SH-SY5Y (cell line): ENCODE results near the gene CMSS1.

Experiments
- GATA2 ChIP-seq: IDR thresholded peaks from 2 replicates; pipeline ENCODE4 v1.6.1; 2011; ENCODE audit warnings: mild to moderate bottlenecking, low read depth, low read length
- GATA3 ChIP-seq: IDR thresholded peaks from 2 replicates; pipeline ENCODE4 v1.6.1; 2011; ENCODE audit warnings: low read depth, mild to moderate bottlenecking, low read length, moderate library complexity

The CMSS1 gene

DNA sequence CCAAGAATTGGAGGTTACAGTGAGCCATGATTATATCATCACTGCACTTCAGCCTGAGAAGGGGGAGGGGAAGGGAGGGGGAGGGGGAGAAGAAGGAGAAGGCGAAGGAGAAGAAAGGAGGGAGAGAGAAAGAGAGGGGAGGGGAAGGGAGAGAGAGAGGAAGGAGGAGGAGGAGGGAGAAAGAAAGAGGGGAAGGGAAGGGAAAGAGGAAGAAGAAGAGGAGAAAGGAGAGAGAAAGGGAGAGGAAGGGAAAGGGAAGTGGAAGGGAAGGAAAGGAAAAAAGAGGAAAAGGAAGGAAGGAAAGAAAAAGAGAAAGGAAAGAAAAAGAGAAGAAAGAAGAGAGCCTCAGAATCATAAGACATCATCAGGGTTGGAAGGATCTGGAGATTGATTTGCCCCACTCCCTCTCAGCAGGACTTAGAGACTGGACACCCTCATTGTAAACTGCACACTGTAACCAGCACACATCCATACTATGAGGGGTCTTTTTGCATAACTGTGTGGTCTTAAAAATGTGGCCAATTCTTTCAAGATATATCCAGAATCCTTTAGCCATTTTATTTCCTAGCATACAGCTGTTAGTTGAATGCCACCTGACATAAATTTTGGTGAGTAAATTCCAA, 130.9 kb downstream of the CMSS1 start:
- TF ChIP-seq GATA2 (no peak), GATA3 (no peak)

DNA sequence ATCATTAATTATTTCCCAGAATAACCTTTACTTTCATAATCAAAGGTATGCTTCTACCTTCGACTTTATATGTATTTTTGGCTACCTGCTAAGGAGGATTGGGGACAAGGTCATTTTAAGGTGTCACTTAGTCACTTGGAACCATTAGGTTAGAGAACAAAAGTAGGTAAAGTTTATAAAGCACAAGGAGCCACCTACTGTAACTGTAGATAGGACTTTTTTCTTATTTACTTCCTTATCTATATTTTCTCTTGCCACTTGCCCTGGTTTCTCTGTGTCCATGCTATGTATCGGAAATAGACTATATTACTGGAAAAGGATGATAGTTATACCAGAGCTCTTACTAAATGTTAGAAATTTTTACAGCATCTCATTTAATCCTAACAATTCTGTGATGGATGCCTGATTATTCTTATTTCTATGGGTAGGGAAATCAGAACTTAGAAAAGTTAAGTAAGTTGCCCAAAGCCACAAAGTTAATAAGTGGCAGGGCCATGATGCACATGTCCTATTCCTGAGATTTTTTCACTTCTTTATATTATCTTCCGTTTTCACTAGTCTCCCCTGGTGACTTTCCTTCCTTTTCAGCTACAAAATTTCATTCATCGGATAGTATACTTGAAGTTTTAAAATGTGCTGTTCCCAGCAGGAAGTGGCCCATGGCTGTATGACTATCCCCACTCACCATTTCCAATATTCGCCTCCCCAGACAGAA, 132.5 kb downstream of the CMSS1 start:
- TF ChIP-seq GATA3 (no peak), GATA2 (no peak)

DNA sequence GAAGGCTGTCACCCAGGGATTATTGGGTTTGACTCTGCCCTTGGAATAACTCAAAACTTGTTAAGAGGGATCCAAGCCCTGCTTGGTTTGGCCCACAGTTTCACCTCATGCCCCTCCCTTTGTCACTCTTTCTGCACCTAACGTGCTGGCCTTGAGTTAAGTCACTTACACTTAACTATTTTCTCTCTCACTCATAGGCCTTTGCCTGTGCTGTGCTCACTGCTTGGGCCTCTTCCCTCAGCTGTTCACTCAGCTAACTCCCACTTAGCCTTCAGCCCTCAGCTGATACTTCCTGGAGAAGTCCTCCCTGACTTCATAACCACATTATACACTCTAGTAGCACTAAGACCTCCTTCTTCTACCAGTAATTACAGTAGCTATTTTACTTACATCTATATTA, 133.3 kb downstream of the CMSS1 start:
- no peak for TF ChIP-seq GATA2
- no peak for TF ChIP-seq GATA3

DNA sequence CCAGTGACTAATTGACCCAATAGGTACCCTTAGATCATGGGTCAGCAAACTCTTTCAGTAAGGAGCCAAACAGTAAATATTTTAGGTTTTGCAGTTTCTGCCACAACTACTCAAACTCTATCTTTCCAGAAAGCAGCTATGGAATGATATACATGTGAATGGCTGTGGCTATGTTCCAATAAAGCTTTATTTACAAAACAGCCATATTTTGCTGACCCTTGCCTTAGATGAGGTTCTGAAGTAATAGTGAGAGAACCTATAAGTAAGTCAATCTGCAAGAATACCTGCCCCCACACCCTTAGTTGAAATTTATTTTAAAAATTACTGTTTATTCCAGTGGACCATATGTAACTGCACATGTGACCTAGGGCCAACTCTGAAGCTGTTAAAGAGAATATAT, 134.0 kb downstream of the CMSS1 start:
- TF ChIP-seq GATA2 (no peak), GATA3 (no peak)

DNA sequence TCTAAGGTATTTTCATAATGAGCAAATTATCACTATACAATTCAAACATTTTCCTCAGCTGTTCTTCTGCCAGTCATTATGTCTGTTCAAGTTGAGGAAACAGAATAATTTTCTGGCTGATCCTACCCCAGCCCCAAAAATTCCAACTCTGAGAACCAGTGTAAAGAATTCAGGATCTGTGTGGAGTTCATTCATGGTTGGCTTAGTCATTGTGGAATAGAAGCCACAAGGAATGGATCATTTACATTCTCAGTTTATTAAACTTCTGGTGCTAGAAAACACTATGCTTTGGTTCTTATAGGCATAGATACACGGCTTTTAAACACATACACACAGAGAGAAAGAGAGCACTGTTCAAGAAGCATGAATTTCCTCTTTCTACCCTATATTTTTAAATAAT, 134.6 kb downstream of the CMSS1 start:
- TF ChIP-seq GATA2 (no peak), GATA3 (no peak)

DNA sequence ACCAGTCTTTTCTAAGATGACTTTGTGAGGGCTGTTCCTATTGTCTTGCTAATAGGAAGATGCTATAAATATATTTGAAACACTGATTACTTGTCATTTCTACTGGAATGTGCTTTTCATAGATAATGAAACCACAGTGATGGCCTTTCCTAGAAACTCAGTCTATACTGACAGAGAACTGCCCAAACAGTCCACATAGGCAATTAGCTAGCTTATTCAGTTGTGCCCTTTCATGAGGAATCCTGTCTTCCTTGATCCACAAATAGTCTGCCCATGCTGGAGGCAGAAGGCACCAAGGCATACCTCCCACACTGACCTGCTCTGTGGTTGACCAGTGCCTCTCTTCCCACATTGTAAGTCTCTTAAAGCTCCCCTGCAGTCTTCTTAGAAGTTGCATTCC, 135.9 kb downstream of the CMSS1 start:
- no peak for TF ChIP-seq GATA2
- TF ChIP-seq GATA3, result no peak

DNA sequence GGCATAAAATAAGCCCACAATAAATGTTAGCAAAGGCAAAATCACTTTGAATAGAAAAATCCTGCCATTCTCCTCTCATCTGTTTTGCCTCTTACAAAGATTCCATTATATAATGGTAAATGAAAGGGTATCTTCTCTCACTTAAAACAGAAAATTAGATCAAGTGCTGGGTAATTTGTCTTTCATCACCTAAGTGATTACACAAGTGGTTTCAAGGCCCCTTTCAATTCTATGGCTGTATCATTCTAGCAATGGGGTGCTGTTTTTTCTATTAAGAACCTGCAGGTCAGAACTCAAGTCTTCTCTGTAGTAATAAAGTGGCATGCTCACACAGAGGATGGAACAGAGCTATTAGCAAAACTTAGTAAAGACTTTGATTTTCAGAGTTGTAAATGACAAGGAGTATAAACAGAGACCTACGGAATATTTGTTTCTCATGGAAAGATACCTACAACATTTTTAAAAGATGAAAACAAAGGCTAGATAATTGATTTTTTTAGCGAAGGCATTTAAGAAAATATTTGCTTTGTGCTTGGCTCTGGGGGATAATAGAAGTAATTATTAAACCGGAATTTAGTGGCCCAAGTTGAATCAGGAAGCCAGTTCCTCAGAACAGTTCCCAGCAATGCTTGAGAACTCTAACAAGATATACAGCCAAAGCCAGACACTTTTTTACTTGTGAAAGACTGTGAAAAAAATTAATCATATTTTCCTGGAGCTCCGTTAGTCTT, 137.4 kb downstream of the CMSS1 start:
- TF ChIP-seq GATA3 (no peak), GATA2 (no peak)

DNA sequence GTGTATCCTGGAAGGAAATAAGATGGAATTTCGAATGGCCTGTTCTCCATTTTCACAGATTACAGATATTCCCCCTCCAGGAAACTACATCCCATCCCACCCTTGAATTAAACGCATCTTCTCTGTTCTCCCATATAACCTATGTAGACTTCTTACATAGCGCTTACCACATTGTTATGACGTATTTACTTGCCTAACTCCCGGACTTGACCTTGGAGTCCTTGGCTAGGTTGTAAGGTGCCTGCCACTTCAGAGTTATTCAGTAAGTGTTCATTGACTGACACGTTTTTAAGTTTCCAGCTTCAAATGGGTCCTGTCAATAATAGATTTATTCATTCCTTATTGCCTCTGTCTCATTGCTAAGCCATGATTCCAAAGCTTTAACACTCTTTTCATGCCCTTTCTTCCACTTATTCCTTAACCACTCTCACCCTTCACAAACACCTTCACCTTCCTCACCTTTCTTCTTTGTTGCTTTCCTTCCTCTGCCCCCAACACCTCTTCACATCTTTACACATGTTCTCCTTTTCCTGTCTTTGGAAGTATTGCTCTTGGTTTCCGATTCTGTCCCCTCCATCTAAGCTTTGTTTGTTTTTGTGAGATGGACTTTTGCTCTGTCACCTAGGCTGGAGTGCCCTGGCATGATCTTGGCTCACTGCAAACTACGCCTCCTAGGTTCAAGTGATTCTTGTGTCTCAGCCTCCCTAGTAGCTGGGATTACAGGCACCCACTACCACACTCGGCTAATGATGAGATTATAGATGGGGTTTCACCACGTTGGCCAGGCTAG, 138.3 kb downstream of the CMSS1 start:
- TF ChIP-seq GATA2 (no peak), GATA3 (no peak)

DNA sequence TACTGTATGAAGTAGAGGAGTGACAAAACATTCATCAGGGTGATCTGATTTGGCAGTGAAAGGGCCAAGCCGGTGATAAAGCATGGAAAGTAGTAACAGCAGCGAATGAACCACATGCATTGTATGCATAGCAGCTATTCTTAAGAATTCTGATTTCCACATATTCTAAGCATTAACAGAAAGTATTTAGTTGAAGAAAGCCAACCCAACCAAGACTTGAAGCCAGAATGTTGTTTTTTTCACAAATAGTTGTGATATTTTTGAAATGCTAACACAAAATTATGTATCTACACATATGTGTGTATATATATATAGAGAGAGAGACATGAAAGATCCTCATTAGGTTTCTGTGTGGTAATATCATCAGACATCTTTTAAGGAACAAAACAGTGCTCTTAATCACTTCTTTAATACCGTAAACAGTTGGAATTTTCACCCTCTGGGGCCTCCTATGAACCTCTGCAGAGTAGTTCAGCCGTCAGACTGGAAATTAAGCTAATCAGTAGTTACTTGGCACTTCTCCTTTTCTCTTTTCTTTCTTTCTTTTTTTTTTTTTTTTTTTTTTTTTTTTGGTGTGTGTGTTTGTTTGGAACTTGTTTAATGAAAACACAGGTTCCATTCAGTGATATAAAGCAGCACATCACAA, 139.6 kb downstream of the CMSS1 start:
- no peak for TF ChIP-seq GATA2

DNA sequence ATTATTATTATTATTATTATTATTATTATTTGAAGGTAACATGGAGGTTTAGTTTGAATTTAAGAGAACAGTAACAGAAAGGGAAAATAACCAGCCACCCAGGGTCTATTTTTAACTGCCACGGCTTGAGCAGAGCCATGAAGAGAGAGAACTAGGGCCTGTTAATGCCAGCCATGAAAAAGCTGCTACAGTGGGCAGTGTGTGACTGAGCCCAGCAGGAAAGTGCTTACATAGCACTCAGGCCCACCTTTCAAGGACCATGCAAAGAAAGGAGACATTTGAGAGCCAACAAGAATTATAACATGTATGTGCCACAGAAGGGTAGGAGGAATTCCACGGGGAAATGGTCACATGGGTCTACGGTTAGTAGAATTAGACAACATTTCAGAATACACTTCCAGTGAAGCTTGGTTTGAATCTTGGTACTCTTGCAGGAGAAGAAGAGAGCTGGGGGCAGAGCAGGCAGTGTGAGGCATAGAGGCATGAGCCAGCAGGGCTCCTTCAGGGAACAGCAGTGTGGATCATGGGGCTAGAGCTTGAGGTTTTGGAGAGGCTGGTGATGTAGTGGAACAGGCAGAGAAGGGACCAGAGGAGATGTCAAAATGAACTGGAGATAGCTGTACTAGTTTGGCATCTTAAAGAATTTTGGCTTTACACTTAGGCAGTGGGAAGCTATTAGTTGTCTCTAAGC, 140.7 kb downstream of the CMSS1 start:
- TF ChIP-seq GATA2, result no peak
- no peak for TF ChIP-seq GATA3

DNA sequence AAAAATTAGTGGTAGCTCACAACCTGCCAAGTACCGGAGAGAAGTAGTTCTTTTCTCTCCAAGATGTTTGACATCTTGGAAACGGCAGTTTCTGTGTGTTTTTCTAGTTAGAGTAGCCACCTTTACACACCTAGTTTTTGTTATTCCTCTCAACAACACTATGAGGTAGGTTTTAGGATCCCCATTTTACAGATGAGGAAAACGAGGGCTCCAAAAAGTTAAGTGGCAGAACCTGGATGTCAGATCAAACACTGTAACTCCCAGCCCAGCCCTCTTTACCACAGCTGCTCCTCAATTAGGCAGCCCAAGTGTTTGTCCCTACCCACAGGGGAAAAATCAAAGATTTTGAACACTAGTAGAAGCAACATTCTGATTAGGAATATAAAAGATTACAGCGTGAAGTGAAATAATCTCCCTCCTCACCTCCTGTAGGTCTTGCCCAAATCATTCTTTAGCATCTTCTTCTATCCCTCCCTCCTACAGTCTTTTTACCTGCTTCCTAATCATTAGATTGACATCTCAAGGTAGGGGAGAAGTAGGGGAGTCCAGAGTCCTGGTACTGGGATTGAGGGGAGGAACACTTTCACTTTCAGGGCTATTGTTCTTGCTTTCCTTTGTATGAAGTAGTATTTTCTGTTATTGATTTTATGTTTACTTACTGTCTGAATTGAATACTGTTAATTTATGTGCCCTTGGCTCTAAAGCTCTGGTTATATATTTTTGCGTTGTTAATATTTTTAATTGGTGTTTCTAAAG, 142.6 kb downstream of the CMSS1 start:
- TF ChIP-seq GATA2 (no peak), GATA3 (no peak)

DNA sequence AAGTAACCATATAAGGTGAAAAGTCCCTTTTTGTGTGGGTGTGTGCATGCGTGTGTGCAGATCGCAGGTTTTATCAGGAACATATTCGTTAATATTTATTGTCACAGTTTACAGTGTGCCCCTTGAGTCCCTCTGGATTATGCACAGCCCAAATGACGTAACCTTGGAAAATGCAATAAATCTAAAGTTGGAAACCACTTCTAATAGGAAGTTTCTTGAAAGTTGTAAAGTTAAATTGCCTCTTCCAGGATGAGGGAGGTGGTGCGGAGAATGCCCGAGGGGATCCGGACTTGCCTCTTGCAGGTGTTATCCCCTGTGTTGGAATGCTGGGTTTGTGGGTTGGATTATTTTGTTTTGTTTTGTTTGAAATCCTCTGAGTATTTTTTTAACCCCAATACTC, 143.3 kb downstream of the CMSS1 start:
- no peak for TF ChIP-seq GATA3
- TF ChIP-seq GATA2, result no peak
